ENCODE data around the gene ITLN2.

- TF ChIP-seq, protein P1, sequence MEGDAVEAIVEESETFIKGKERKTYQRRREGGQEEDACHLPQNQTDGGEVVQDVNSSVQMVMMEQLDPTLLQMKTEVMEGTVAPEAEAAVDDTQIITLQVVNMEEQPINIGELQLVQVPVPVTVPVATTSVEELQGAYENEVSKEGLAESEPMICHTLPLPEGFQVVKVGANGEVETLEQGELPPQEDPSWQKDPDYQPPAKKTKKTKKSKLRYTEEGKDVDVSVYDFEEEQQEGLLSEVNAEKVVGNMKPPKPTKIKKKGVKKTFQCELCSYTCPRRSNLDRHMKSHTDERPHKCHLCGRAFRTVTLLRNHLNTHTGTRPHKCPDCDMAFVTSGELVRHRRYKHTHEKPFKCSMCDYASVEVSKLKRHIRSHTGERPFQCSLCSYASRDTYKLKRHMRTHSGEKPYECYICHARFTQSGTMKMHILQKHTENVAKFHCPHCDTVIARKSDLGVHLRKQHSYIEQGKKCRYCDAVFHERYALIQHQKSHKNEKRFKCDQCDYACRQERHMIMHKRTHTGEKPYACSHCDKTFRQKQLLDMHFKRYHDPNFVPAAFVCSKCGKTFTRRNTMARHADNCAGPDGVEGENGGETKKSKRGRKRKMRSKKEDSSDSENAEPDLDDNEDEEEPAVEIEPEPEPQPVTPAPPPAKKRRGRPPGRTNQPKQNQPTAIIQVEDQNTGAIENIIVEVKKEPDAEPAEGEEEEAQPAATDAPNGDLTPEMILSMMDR (IDR thresholded peaks at IDR 0.05), result no peak
- no peak for TF ChIP-seq EP300 (IDR thresholded peaks at IDR 0.05)
Observed at GRCh38 chr1:160963521-160963920, 8.9 kb upstream of the ITLN2 start.
